Tibial nerve (tissue), 4 donors: Measurements from ENCODE around the gene C5orf58. TPM values are rescaled to one million over a fixed set of nuclear protein-coding genes. Genes with fewer than 3 reads are reported as not detected.

Experiments
- DNase-seq, 2 donors: peaks; one replicate each; pipeline ENCODE4 v3.0.0-alpha.2; 2019; ENCODE audit warnings: low spot score in 2 of 2
- H3K27ac ChIP-seq, 4 donors: fragments of 200-600 bp; sonication (generic) in 3 of 4; one replicate each; pipeline ENCODE4 v1.5.1; 2017 to 2019; ENCODE audit warnings: mild to moderate bottlenecking in 1 of 4
- H3K27me3 ChIP-seq, 2 donors: fragments of 200-600 bp; sonication (generic) in 1 of 2; one replicate each; pipeline versions ENCODE4 v1.5.1 to v1.6.0; 2017 to 2019
- H3K36me3 ChIP-seq, 3 donors: fragments of 200-600 bp; sonication (generic); one replicate each; pipeline ENCODE4 v1.5.1; 2018 to 2019
- H3K4me1 ChIP-seq, 4 donors: fragments of 200-600 bp; sonication (generic) in 3 of 4; one replicate each; pipeline ENCODE4 v1.5.1; 2017 to 2019
- H3K4me3 ChIP-seq, 4 donors: fragments of 200-600 bp; sonication (generic) in 3 of 4; one replicate each; pipeline ENCODE4 v1.5.1; 2017 to 2019; ENCODE audit warnings: mild to moderate bottlenecking in 1 of 4, moderate library complexity in 1 of 4
- H3K9me3 ChIP-seq, 4 donors: fragments of 200-600 bp; sonication (generic) in 3 of 4; one replicate each; pipeline ENCODE4 v1.5.1; 2017 to 2019
- CTCF ChIP-seq, 5 experiments: fragments of 200-600 bp in 3 of 5; fragments of 450-650 bp in 2 of 5; sonication (generic) in 3 of 5; IDR thresholded peaks; one replicate each; pipeline ENCODE4 v1.5.1; 2016 to 2019; ENCODE audit warnings: antibody characterized with exemption in 5 of 5, mild to moderate bottlenecking in 3 of 5, moderate library complexity in 2 of 5
- EP300 ChIP-seq, 2 donors: sonication (generic); formaldehyde crosslinking; IDR thresholded peaks; one replicate each; pipeline ENCODE4 v1.6.1; 2017; ENCODE audit warnings: antibody characterized with exemption in 2 of 2, mild to moderate bottlenecking in 1 of 2
- POLR2A ChIP-seq, 2 donors: fragments of 450-650 bp; IDR thresholded peaks; one replicate each; pipeline ENCODE4 v1.6.1; 2017; ENCODE audit warnings: antibody characterized with exemption in 2 of 2, mild to moderate bottlenecking in 2 of 2, moderate library complexity in 2 of 2
- WGBS, 2 donors: methylation state at CpG; one replicate each; pipeline ENCODE4 v1.1.5; 2018; 5-methylcytosine and 5-hydroxymethylcytosine counted together
- total RNA-seq, 4 donors: library from RNA; depleted of rRNA; stranded (reverse); fragments of >200 nt; gene quantifications; one replicate each; pipeline ENCODE4 v1.1.0, GENCODE V29; 2016

Gene C5orf58
- total RNA-seq, 4 donors from 2014 or later: 1.5 TPM; not detected in 3

- Histone ChIP-seq H3K27me3 (no peaks in the 10 kb centered on the region), H3K4me1 (peaks cover 0 to 55% (median 12%) of the 10 kb centered on the region in 4 donors), H3K4me3 (no peak overlapping the region), H3K36me3 (no peaks in the 10 kb centered on the region), H3K27ac (peak overlapping the region in 1 of 4 donors; percentile 73), H3K9me3 (no peaks in the 10 kb centered on the region)
- no peak for DNase-seq
- 82 to 86% methylated on average over 4 of the region's 4 CpGs for WGBS, 2 donors
- no peak for TF ChIP-seq EP300 (IDR thresholded peaks at IDR 0.05)
- TF ChIP-seq CTCF (IDR thresholded peaks at IDR 0.05): no peak
- TF ChIP-seq POLR2A (IDR thresholded peaks at IDR 0.05): no peak
Observed at GRCh38 chr5:170249355-170249754, 16.6 kb downstream of the C5orf58 start.

- H3K36me3 ChIP-seq: no peaks in the 10 kb centered on the region
- 48 to 54% methylated on average over 3 of the region's 3 CpGs for WGBS, 2 donors
- no peaks in the 10 kb centered on the region for H3K27me3 ChIP-seq
- peaks cover 0 to 55% (median 12%) of the 10 kb centered on the region in 4 donors for H3K4me1 ChIP-seq
- no peak overlapping the region for H3K4me3 ChIP-seq
- H3K9me3 ChIP-seq: no peaks in the 10 kb centered on the region
- DNase-seq: no peak
- peak overlapping the region; percentile 8 to 73 (median 33) for H3K27ac ChIP-seq
- TF ChIP-seq POLR2A (IDR thresholded peaks at IDR 0.05) (no peak), EP300 (IDR thresholded peaks at IDR 0.05) (peak in 1 of 2 donors; percentile 70), CTCF (IDR thresholded peaks at IDR 0.05) (no peak)
Observed at GRCh38 chr5:170250810-170251317, 18.1 kb downstream of the C5orf58 start.

- Histone ChIP-seq H3K27ac (peak overlapping the region; percentile 14 to 73 (median 50)), H3K36me3 (no peaks in the 10 kb centered on the region), H3K4me1 (peaks cover 0 to 52% (median 12%) of the 10 kb centered on the region in 4 donors), H3K9me3 (no peaks in the 10 kb centered on the region), H3K27me3 (no peaks in the 10 kb centered on the region), H3K4me3 (no peak overlapping the region)
- no peak for DNase-seq
- WGBS, 2 donors: 61 to 71% methylated on average over 2 of the region's 2 CpGs
- TF ChIP-seq EP300 (IDR thresholded peaks at IDR 0.05) (no peak), POLR2A (IDR thresholded peaks at IDR 0.05) (no peak), CTCF (IDR thresholded peaks at IDR 0.05) (no peak)
Observed at GRCh38 chr5:170251462-170251861, 18.7 kb downstream of the C5orf58 start.

GRCh38 chr5:170252109-170252508 lies 19.3 kb downstream of the C5orf58 start:
- H3K27me3 ChIP-seq: no peaks in the 10 kb centered on the region
- no peak for DNase-seq
- 68 to 71% methylated on average over 3 of the region's 3 CpGs for WGBS, 2 donors
- peak overlapping the region in 3 of 4 donors; percentile 38 to 73 (median 62) for H3K27ac ChIP-seq
- H3K9me3 ChIP-seq: no peaks in the 10 kb centered on the region
- H3K4me1 ChIP-seq: peaks cover 0 to 46% (median 12%) of the 10 kb centered on the region in 4 donors
- no peak for TF ChIP-seq EP300 (IDR thresholded peaks at IDR 0.05)
- no peak for TF ChIP-seq CTCF (IDR thresholded peaks at IDR 0.05)
- no peak for TF ChIP-seq POLR2A (IDR thresholded peaks at IDR 0.05)
- no peaks in the 10 kb centered on the region for H3K36me3 ChIP-seq
- no peak overlapping the region for H3K4me3 ChIP-seq

GRCh38 chr5:170252720-170253350 lies 20.1 kb downstream of the C5orf58 start:
- WGBS, 2 donors: 47 to 56% methylated on average over 9 of the region's 9 CpGs
- H3K27me3 ChIP-seq: no peaks in the 10 kb centered on the region
- no peaks in the 10 kb centered on the region for H3K9me3 ChIP-seq
- no peaks in the 10 kb centered on the region for H3K36me3 ChIP-seq
- DNase-seq: no peak
- H3K4me3 ChIP-seq: no peak overlapping the region
- H3K27ac ChIP-seq: peak overlapping the region in 3 of 4 donors; percentile 42 to 73 (median 62)
- TF ChIP-seq EP300 (IDR thresholded peaks at IDR 0.05): peak; percentile 19 to 47
- TF ChIP-seq CTCF (IDR thresholded peaks at IDR 0.05): no peak
- peaks cover 0 to 39% (median 10%) of the 10 kb centered on the region in 4 donors for H3K4me1 ChIP-seq
